Astrocyte of the spinal cord (primary cell): ENCODE data around the gene ELF3.
"Not testable (repeated sequence)": the region's sequence is repeated elsewhere in the genome, so short reads cannot be mapped to it uniquely, and the experiment has no call there.

Source experiments
- DNase-seq: peaks from one replicate; pipeline ENCODE4 v3.0.0; 2011; ENCODE audit warnings: low read depth, low spot score
- H3K4me3 ChIP-seq: 2 replicates; pipeline ENCODE4 v1.5.1; 2011; ENCODE audit warnings: low read depth, mild to moderate bottlenecking, low read length, moderate library complexity
- CTCF ChIP-seq: IDR thresholded peaks from 2 replicates; pipeline ENCODE4 v1.5.1; 2012; ENCODE audit warnings: low read depth, mild to moderate bottlenecking, low read length, inconsistent platforms
- in situ Hi-C: cut with HindIII; loops from 2 replicates; pipeline ENCODE4 v1.10.0; 2017; ENCODE audit warnings: low sequenced_read_pairs

The ELF3 gene

GRCh38 chr1:202058001-202058908, 47.9 kb downstream of the ELF3 start:
- peak; percentile 50 for DNase-seq
- no peak for TF ChIP-seq CTCF
- no peak overlapping the region for H3K4me3 ChIP-seq
- in situ Hi-C loops = no loop called here

- no peak for DNase-seq
- H3K4me3 ChIP-seq = no peak overlapping the region
- in situ Hi-C loops = no loop called here
- TF ChIP-seq CTCF = no peak
These were observed 50.7 kb downstream of the ELF3 start for GRCh38 chr1:202061055-202061454.

GRCh38 chr1:202061787-202062186, 51.4 kb downstream of the ELF3 start:
- in situ Hi-C loops, DNase-seq, H3K4me3 ChIP-seq: not testable (repeated sequence)

- in situ Hi-C loops, H3K4me3 ChIP-seq, DNase-seq: not testable (repeated sequence)
These were observed 52.2 kb downstream of the ELF3 start for GRCh38 chr1:202062636-202063035.

GRCh38 chr1:202063093-202063492, 52.7 kb downstream of the ELF3 start:
- TF ChIP-seq CTCF = no peak
- DNase-seq = no peak
- in situ Hi-C loops = no loop called here
- H3K4me3 ChIP-seq = no peak overlapping the region

GRCh38 chr1:202064889-202065312, 54.5 kb downstream of the ELF3 start:
- H3K4me3 ChIP-seq, DNase-seq, in situ Hi-C loops: not testable (repeated sequence)
